GM12875 (cell line): ENCODE measurements around the gene ERVW-1.
A peak's percentile ranks its signal among the peaks of the same experiment; 100 is the strongest.

Source experiments
- H3K4me3 ChIP-seq: one replicate; pipeline ENCODE4 v1.5.1; 2011; ENCODE audit warnings: low read depth, low read length, control low read depth
- CTCF ChIP-seq: IDR thresholded peaks from 2 replicates; pipeline ENCODE4 v1.5.1; 2011; ENCODE audit warnings: low read depth, mild to moderate bottlenecking, control low read depth, inconsistent platforms, low read length, moderate library complexity, borderline replicate concordance; ENCODE audit not compliant: insufficient read depth

The ERVW-1 gene

GRCh38 chr7:92464515-92464914, 13.2 kb downstream of the ERVW-1 start:
- no peak overlapping the region for H3K4me3 ChIP-seq
- no peak for TF ChIP-seq CTCF

- no peak overlapping the region for H3K4me3 ChIP-seq
- TF ChIP-seq CTCF: no peak
These were observed 15.2 kb downstream of the ERVW-1 start for GRCh38 chr7:92462560-92462959.

- no peak overlapping the region for H3K4me3 ChIP-seq
- TF ChIP-seq CTCF: peak; percentile 64; the same call in 1 of the 2 replicates
These were observed 16.4 kb downstream of the ERVW-1 start for GRCh38 chr7:92461027-92462003.

GRCh38 chr7:92460510-92460909, 17.2 kb downstream of the ERVW-1 start:
- TF ChIP-seq CTCF: no peak
- H3K4me3 ChIP-seq: no peak overlapping the region

GRCh38 chr7:92460109-92460508, 17.6 kb downstream of the ERVW-1 start:
- TF ChIP-seq CTCF: no peak

GRCh38 chr7:92456236-92456635, 21.5 kb downstream of the ERVW-1 start:
- H3K4me3 ChIP-seq: no peak overlapping the region
- TF ChIP-seq CTCF: no peak

More at GRCh38 chr7:92460109-92460508, 17.6 kb downstream of the ERVW-1 start:
- H3K4me3 ChIP-seq: no peak overlapping the region

GRCh38 chr7:92451645-92452044, 26.1 kb downstream of the ERVW-1 start:
- TF ChIP-seq CTCF: no peak
- no peak overlapping the region for H3K4me3 ChIP-seq
